Measurements from ENCODE around the gene IPO7. TPM values are rescaled to one million over a fixed set of nuclear protein-coding genes. Genes with fewer than 3 reads are reported as not detected.
"Not testable (repeated sequence)": the region's sequence is repeated elsewhere in the genome, so short reads cannot be mapped to it uniquely, and the experiment has no call there.

Gene IPO7
- total and polyA plus RNA-seq, 2 experiments from 2014 or later = 11.2 to 103 TPM

DNA sequence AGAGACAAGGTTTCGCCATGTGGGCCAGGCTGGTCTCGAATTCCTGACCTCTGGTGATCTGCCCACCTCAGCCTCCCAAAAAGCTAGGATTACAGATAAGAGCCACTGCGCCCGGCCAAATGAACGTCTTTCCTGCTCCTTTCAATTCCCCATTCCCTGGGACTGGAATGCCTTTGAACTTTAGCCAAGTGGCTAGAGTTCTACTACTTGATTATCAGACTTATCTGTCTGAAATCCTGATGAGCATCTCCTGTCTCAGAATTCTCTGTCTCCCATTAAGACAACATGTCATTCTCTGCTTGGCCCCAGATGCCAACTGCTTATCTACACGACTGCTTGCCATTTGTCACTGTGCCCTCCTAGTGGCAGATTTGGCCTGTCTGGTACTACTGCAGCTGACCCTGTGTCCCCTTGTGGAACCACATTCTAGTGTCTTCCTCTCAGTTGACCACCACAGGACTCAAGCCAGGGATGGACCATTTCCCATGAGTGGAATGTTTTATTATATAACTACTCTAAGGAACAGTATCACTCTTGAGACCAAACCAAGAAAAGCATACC is 33.1 kb upstream of the IPO7 start:
- DNase-seq (ENCODE audit: low read depth in 1 of 2, low spot score in 1 of 2) = no peak
- peaks cover 13% of the 10 kb centered on the region for H3K4me1 ChIP-seq (ENCODE audit: low read depth)
- peak overlapping the region; percentile 24 for H3K27ac ChIP-seq
- no peaks in the 10 kb centered on the region for H3K9me3 ChIP-seq (ENCODE audit: low read depth)
- no peaks in the 10 kb centered on the region for H3K27me3 ChIP-seq
- no peaks in the 10 kb centered on the region for H3K36me3 ChIP-seq
- H3K4me3 ChIP-seq = no peak overlapping the region
- TF ChIP-seq, protein P1, sequence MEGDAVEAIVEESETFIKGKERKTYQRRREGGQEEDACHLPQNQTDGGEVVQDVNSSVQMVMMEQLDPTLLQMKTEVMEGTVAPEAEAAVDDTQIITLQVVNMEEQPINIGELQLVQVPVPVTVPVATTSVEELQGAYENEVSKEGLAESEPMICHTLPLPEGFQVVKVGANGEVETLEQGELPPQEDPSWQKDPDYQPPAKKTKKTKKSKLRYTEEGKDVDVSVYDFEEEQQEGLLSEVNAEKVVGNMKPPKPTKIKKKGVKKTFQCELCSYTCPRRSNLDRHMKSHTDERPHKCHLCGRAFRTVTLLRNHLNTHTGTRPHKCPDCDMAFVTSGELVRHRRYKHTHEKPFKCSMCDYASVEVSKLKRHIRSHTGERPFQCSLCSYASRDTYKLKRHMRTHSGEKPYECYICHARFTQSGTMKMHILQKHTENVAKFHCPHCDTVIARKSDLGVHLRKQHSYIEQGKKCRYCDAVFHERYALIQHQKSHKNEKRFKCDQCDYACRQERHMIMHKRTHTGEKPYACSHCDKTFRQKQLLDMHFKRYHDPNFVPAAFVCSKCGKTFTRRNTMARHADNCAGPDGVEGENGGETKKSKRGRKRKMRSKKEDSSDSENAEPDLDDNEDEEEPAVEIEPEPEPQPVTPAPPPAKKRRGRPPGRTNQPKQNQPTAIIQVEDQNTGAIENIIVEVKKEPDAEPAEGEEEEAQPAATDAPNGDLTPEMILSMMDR (IDR thresholded peaks at IDR 0.05; ENCODE audit: low read depth, low read length) = no peak

DNA sequence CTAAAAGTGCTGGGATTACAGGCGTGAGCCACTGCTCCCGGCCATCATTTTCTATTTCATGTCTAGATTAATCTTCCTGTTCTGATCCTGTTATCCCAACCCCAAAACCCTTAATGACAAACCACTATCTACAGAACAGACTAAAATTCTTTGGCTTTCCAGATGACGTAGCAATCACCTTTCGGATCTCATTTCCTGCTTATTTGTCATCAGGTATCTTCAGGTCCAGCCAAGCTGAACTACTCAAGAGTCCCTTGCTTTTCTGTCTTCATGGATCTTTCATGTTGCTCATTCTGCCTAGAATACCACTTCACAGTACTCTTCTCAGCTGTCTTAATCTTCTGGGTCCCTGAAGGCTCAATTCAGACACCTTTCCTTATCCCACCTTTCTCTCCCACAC is 27.4 kb upstream of the IPO7 start:
- no peak overlapping the region for H3K27ac ChIP-seq
- TF ChIP-seq, protein P1 (IDR thresholded peaks at IDR 0.05; ENCODE audit: low read depth, low read length) = no peak
- H3K27me3 ChIP-seq = no peaks in the 10 kb centered on the region
- peaks cover 9% of the 10 kb centered on the region for H3K4me1 ChIP-seq (ENCODE audit: low read depth)
- no peaks in the 10 kb centered on the region for H3K36me3 ChIP-seq
- no peak overlapping the region for H3K4me3 ChIP-seq
- H3K9me3 ChIP-seq (ENCODE audit: low read depth) = no peaks in the 10 kb centered on the region
- DNase-seq (ENCODE audit: low read depth in 1 of 2, low spot score in 1 of 2) = no peak

DNA sequence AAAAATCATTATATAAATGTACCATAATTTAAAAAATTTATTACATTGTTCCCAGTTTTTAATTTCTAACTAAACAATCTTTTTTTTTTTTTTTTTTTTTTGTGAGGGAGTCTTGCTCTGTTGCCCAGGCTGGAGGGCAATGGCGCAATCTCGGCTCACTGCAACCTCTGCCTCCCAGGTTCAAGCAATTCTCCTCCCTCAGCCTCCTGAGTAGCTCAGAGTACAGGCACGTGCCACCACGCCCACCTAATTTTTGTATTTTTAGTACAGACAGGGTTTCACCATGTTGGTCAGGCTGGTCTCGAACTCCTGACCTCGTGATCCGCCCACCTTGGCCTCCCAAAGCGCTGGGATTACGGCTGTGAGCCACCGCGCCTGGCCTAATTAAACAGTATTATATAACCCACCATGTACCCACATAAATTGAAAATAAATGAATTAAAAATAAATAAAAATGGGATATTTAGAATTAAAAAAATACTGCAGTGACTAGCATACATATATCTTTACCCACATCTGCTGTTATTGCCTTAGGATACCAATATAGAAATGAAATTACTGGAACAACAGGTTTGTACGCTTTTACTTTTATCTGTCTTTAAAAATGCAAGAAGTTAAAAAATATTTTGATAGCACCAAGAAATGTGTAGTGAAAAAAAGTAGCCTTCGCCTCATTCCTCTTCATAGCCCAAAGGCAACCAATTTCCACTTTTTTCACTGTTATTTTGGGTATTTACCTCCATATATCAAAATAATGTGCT is 23.4 kb upstream of the IPO7 start:
- H3K9me3 ChIP-seq (ENCODE audit: low read depth); H3K36me3 ChIP-seq; H3K4me3 ChIP-seq; H3K27me3 ChIP-seq; DNase-seq (ENCODE audit: low read depth in 1 of 2, low spot score in 1 of 2): not testable (repeated sequence)
- Histone ChIP-seq H3K27ac (peak overlapping the region; percentile 100), H3K4me1 (ENCODE audit: low read depth) (peaks cover 32% of the 10 kb centered on the region)

DNA sequence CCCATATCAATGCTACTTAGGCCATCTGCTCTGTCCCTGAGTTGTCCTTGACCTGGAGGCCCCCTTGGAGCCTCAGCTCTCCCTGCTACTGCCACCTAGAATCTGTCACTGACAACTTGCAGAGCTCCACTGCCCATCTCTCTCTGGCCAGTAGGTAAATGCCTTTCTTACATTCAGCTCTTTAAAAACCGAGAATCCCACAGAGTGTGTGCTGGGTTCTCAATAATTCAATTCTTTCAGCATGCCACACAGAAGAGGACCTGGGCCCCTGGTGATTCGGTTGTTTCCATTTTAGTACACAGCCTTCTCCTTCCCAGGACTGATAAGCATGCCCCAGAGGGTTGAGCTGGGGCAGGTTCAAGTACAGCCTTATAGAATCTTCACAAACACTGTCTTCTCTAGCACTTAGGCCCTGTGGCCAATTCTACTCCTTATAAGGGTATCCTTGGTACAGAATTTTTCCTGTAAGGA is 22.0 kb upstream of the IPO7 start:
- Histone ChIP-seq H3K27ac (peak overlapping the region; percentile 100), H3K4me1 (ENCODE audit: low read depth) (peaks cover 32% of the 10 kb centered on the region), H3K9me3 (ENCODE audit: low read depth) (no peaks in the 10 kb centered on the region), H3K36me3 (no peaks in the 10 kb centered on the region), H3K4me3 (no peak overlapping the region), H3K27me3 (no peaks in the 10 kb centered on the region)
- TF ChIP-seq, protein P1 (IDR thresholded peaks at IDR 0.05; ENCODE audit: low read depth, low read length) = no peak
- peak; percentile 23 to 81 for DNase-seq (ENCODE audit: low read depth in 1 of 2, low spot score in 1 of 2)

DNA sequence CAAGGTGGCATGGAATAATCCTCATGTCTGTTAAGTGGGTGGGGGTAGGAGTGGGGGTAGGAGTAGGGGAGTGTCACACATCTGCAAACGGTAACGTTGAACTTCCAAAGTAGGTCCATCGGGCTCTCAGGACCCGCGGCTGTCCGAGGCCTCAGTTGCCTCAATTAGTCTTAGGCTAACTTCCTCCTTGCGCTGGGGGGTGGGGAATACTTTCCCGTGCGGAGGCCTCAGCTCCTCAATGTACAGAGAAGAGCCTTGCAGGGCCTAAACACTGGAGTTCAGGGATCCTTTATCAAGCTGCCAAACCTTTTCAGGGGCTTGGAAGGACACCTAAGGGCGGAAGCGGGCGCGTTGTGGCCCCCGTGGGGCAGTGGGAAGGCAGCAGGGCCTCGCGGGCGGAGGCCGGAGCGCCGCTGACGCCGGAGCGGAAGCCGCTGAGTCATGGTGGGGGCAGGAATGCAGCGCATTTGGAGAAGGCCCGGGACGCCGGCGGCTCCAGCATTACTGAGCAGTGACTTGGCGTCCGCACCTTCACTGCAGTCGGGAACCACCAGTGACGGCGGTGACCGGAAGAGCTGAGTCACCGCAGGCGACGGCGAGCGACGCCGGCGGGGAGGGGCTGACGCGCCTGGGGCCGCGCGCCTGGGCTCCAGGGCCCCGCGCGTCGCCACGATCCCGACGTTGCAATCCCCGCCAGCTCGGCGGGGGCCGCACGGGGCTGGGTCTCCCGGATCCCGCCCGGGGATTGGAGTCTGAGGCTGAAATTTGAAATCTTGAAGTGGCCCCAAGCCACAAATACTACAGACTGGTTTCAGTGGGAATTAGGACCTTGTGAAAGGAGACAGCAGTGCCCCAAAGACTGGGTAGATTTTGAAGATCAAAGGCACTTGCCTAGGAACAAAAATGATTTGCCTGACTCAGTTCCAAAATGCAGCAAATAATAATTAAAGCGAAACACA is 20.2 kb upstream of the IPO7 start:
- peak overlapping the region; percentile 100 for H3K27ac ChIP-seq
- no peaks in the 10 kb centered on the region for H3K27me3 ChIP-seq
- peak; percentile 96 to 97 for DNase-seq (ENCODE audit: low read depth in 1 of 2, low spot score in 1 of 2)
- H3K36me3 ChIP-seq = no peaks in the 10 kb centered on the region
- no peaks in the 10 kb centered on the region for H3K9me3 ChIP-seq (ENCODE audit: low read depth)
- peaks cover 32% of the 10 kb centered on the region for H3K4me1 ChIP-seq (ENCODE audit: low read depth)
- TF ChIP-seq, protein P1 (IDR thresholded peaks at IDR 0.05; ENCODE audit: low read depth, low read length) = no peak
- peak overlapping the region; percentile 17 for H3K4me3 ChIP-seq

Measured in cardiac muscle cell (in vitro differentiated cells and primary cell).